IPS-18a (cell line): ENCODE data around the gene PHYHIPL.

Experiments used
- H3K27ac ChIP-seq: one replicate; pipeline ENCODE4 v1.5.1; 2013; ENCODE audit warnings: low read length
- H3K27me3 ChIP-seq: one replicate; pipeline ENCODE4 v1.6.1; 2013; ENCODE audit warnings: mild to moderate bottlenecking, low read length; ENCODE audit not compliant: control insufficient read depth, insufficient read depth
- H3K36me3 ChIP-seq: one replicate; pipeline ENCODE4 v1.6.1; 2013; ENCODE audit warnings: low read depth, low read length; ENCODE audit not compliant: control insufficient read depth
- H3K4me1 ChIP-seq: one replicate; pipeline ENCODE4 v1.6.1; 2013; ENCODE audit warnings: low read depth, low read length; ENCODE audit not compliant: control insufficient read depth
- H3K4me3 ChIP-seq: one replicate; pipeline ENCODE4 v1.5.1; 2013; ENCODE audit warnings: low read length
- H3K9ac ChIP-seq: one replicate; pipeline ENCODE4 v1.6.1; 2013; ENCODE audit warnings: mild to moderate bottlenecking, low read length, moderate library complexity
- H3K9me3 ChIP-seq: one replicate; pipeline ENCODE4 v1.6.1; 2013; ENCODE audit warnings: low read depth, low read length; ENCODE audit not compliant: control insufficient read depth

PHYHIPL gene

DNA sequence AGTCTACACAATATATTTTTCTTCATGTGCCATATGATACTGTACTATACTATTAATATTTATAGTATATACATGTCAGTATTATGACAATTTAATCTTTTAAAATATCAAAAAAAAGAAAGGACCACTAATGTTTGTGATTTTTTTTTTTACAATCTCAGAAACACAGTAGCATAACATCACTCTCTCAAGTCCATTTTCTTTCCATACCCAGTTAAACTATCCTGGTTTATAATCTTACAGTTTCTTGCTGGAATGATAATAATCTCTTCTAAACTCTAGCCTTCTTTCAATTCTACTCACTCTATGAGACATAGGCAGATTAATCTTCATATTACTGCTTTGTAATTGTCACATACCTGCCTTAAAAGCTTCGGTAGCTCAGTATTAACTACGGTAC, 8.9 kb upstream of the PHYHIPL start:
- no peak overlapping the region for H3K27ac ChIP-seq
- H3K9ac ChIP-seq: no peak overlapping the region
- H3K36me3 ChIP-seq: no peaks in the 10 kb centered on the region
- H3K27me3 ChIP-seq: no peaks in the 10 kb centered on the region
- no peaks in the 10 kb centered on the region for H3K4me1 ChIP-seq
- H3K9me3 ChIP-seq: no peaks in the 10 kb centered on the region
- H3K4me3 ChIP-seq: no peak overlapping the region

DNA sequence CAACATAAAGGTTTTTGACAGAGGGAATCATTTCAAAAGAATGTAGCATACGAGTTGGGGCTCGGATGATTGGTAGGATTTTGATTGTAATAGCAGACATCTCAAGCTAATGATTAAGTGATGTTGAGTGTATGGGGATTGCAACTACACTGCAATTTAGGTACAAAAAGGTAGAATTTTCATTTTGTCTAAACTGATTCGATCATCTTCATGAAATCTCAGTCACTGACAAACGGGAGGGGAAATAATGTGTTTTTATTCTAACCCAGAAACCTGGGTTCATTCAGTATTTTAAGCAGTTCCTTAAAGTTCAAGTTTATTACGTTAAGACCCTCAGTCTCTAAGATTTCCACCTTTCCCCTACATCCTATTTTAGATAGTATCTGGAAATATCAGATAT, 3.9 kb upstream of the PHYHIPL start:
- Histone ChIP-seq H3K27me3 (peaks cover 41% of the 10 kb centered on the region), H3K27ac (no peak overlapping the region), H3K4me1 (no peaks in the 10 kb centered on the region), H3K9me3 (no peaks in the 10 kb centered on the region), H3K9ac (no peak overlapping the region), H3K4me3 (no peak overlapping the region), H3K36me3 (no peaks in the 10 kb centered on the region)

DNA sequence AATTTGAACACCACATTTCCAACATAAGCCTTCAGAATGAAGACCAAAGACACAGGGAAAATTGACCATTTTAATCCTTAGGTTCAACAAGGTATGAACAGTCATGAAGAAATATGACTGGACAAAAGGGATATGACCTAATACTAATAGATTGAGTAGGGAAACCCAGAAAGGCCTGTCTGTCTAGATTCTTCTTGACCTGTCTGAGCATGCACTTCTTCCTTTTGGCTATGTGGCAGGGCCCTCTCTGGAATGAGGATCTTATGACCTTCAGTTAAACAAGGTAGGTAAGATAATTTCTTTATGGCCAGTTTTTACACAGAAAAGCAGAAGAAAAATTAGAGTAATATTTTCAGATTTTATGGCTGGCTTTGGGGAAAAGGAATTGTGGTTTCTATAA, 3.0 kb upstream of the PHYHIPL start:
- Histone ChIP-seq H3K9me3 (no peaks in the 10 kb centered on the region), H3K36me3 (no peaks in the 10 kb centered on the region), H3K4me3 (no peak overlapping the region), H3K9ac (no peak overlapping the region), H3K27ac (no peak overlapping the region), H3K27me3 (peaks cover 50% of the 10 kb centered on the region), H3K4me1 (no peaks in the 10 kb centered on the region)

DNA sequence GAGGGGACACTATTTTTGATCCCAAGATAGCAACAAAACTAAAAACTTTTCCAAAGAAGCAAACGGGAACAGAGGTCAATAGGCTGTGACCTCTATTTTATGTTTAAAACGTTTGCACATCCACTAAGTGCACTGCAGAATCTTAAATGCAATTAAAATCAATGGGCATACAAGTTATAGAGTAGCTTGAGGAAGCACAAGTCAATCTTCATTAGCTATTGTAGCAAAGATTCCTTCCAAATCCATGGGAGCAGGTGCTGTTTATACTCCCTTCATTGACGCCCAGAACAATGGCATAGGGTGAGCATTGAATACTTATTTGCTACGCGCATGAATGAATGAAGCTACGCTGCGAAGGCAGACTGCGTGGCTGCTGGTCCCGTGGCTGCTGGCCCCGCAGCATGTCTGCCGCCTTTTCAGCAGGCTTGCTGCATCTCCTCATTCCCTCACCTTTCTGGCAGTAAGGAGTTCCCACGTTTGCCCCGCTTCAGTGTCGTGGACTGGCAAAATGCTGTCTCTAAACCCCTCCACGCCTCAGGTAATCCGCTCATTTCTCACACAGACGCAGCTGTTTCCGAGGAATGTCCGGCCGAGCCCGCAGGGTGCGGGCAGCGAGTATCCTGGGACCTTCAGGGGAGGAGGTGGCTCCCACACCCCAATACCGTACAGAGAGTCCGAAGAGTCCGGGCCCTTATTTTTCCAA, 754 bp upstream of the PHYHIPL start:
- Histone ChIP-seq H3K4me1 (no peaks in the 10 kb centered on the region), H3K9me3 (no peaks in the 10 kb centered on the region), H3K27me3 (peaks cover 62% of the 10 kb centered on the region), H3K27ac (no peak overlapping the region), H3K9ac (no peak overlapping the region), H3K4me3 (peak overlapping the region; percentile 59), H3K36me3 (no peaks in the 10 kb centered on the region)

DNA sequence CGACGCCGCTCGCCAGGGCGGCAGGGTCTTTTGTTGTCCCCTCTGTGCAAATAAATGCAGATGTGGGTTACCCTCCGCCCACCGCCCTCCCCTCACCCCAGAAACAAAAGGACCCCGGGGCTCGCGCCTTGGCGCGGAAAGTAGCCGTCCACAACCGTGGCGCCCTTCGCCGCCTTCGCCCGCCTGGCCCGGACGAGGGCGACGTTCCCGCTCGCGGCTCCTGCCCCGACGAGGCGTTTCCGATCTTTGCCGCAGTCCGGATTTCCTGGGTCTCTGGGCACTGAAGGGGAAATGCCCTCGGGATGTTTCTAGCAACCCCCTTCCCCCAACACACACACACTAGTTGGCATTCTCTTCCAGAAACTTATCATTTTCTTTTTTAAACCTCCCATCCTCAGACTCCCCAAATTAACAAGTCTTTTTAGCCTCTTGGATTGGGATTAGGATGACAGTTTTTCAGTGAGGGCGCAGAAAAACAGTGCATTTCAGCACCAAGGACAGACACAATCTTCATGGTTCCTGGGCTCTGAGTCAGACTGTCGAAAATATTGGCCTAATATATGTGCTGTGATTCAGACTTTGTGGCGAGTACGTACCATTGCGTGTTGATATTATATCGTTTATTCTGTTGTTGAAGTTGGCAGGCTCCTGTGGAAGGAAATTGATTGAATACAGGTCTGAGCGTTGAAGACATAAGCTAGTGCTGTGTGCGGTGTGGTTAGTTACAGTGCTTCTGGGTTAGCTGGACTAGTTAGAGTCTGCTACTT, 771 bp downstream of the PHYHIPL start:
- Histone ChIP-seq H3K9me3 (no peaks in the 10 kb centered on the region), H3K27me3 (peaks cover 62% of the 10 kb centered on the region), H3K4me3 (peak overlapping the region; percentile 59), H3K36me3 (no peaks in the 10 kb centered on the region), H3K9ac (peak overlapping the region; percentile 38), H3K27ac (no peak overlapping the region), H3K4me1 (no peaks in the 10 kb centered on the region)

DNA sequence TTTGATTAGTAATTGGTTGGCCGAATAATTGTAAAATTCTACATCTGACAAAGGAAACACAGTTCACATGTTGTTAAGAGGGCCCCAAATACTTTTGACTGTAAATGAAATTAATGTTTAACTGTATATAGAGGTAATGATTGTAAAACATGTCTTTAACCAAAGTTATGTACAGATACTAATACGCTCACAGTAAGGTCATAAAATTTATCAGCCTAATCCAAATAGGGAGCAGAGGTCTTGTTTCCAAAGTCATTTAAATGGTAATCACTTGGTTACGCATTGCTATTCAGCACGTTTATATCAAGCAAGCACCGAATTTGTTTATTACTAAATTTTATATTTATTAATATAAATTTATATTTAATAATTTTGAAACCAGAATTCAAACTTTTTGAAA, 1.4 kb downstream of the PHYHIPL start:
- Histone ChIP-seq H3K9ac (no peak overlapping the region), H3K9me3 (no peaks in the 10 kb centered on the region), H3K4me3 (no peak overlapping the region), H3K27ac (no peak overlapping the region), H3K4me1 (no peaks in the 10 kb centered on the region), H3K36me3 (no peaks in the 10 kb centered on the region), H3K27me3 (peaks cover 62% of the 10 kb centered on the region)

DNA sequence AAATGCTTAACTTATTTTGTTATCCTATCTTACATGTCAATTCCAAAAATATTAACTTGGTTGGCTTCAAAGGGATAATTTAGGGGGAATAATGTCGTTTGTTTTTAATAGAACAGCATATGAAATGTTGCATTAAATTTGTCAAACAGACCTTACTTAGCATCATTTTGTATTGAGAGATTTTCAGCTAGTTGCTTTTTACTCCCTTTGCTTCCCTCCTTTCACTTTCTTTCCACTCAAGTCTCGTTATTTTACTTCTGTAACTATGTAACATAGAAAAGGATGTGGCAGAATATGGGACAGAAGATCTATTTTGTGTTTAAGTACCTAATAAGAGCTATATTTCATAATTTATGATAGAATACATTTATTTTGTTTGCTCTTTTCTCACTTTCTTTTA, 2.6 kb downstream of the PHYHIPL start:
- H3K27ac ChIP-seq: no peak overlapping the region
- H3K9me3 ChIP-seq: no peaks in the 10 kb centered on the region
- H3K27me3 ChIP-seq: peaks cover 55% of the 10 kb centered on the region
- H3K4me3 ChIP-seq: no peak overlapping the region
- H3K4me1 ChIP-seq: no peaks in the 10 kb centered on the region
- no peak overlapping the region for H3K9ac ChIP-seq
- no peaks in the 10 kb centered on the region for H3K36me3 ChIP-seq

DNA sequence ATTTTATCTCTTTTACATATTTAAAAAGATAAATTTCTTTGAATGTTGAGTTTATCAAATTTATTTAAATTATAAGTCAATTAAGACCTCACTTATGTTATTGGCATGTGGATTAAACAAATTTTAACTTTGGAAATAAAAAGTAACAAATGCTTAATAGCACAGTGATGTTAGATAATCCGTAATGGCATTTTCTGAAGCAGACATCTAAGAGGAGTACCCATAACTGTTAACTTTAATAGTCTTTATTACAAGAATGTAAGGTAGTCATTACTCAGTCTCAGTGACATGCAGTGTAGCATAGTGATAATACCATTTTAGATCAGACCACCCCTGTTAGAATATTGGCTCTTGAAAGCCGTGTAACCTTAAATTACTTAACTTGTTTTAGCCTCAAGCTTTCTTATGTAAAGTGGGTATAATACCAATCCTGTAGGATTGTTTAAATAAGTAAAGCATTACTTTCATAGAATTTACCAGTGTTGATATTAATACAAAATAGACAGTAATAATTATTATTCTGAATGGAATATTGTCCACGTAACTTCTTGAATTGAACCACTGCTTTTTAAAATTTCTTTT, 4.3 kb downstream of the PHYHIPL start:
- Histone ChIP-seq H3K27ac (no peak overlapping the region), H3K36me3 (no peaks in the 10 kb centered on the region), H3K9me3 (no peaks in the 10 kb centered on the region), H3K4me3 (no peak overlapping the region), H3K4me1 (no peaks in the 10 kb centered on the region), H3K27me3 (peaks cover 38% of the 10 kb centered on the region), H3K9ac (no peak overlapping the region)

DNA sequence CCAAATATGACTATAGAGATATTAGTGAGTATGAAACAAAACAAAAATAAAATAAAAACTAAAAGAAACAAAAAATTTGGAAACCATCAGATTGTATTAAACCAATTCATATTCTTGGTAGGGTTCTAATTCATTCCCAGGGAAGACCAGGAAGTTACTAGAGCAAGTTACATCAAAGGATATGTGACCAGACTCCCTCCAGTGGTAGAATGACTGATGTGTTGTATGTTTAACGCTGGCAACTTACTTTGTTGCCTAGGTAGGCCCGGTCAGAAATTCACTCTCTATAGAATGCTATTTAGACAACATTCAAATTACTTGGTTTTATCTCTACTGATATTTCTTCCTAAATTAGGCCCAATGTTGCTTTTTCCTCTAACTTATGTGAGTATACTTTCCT, 5.2 kb downstream of the PHYHIPL start:
- H3K27me3 ChIP-seq: peaks cover 29% of the 10 kb centered on the region
- H3K4me3 ChIP-seq: no peak overlapping the region
- H3K4me1 ChIP-seq: no peaks in the 10 kb centered on the region
- no peaks in the 10 kb centered on the region for H3K9me3 ChIP-seq
- no peak overlapping the region for H3K9ac ChIP-seq
- no peaks in the 10 kb centered on the region for H3K36me3 ChIP-seq
- no peak overlapping the region for H3K27ac ChIP-seq

DNA sequence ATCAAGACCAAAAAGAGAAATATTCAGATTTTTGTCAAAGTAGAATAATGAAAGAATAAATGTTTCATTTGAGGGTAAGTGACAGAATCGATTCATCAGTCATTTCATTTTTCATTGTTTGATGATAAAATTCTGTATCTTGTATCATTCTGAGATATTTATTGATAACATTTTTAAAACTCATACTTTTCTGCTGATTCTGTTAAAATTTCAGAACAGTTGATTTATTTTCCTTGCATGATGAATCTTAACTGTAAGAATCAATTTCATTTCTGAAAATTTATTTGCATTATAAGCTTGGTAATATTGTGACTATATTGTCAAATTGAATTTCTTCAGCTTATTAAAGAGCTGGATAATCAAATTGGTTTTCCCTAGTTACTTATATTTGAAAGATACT, 13.9 kb downstream of the PHYHIPL start:
- Histone ChIP-seq H3K27ac (no peak overlapping the region), H3K9me3 (no peaks in the 10 kb centered on the region), H3K27me3 (no peaks in the 10 kb centered on the region), H3K9ac (no peak overlapping the region), H3K4me1 (no peaks in the 10 kb centered on the region), H3K36me3 (no peaks in the 10 kb centered on the region), H3K4me3 (no peak overlapping the region)

DNA sequence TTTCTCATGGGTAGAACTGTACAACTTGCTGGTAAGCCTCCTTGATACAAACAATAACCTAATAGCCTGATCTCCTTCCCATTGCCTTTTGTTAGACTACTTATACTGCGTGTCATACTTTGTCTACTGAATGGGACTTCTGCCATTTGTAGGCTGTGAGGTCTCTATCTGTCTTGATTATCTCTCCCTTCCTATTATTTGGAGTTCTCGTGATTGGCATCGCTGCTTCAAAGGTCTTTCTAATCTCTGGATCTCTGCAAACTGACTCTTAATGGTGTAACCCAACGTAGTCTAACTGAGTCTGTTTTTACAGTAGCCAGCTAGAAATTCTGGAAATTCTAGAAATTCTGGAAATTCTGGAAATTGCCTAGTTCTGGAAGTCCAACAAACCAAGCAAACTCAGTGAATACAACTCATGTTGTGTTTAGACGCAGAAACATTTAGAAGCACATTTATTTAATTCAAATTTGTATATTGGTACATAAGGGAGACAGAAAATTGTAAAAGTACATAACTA, 29.8 kb downstream of the PHYHIPL start:
- H3K36me3 ChIP-seq: no peaks in the 10 kb centered on the region
- H3K4me1 ChIP-seq: peaks cover 9% of the 10 kb centered on the region
- no peak overlapping the region for H3K9ac ChIP-seq
- no peaks in the 10 kb centered on the region for H3K27me3 ChIP-seq
- H3K4me3 ChIP-seq: no peak overlapping the region
- no peaks in the 10 kb centered on the region for H3K9me3 ChIP-seq
- no peak overlapping the region for H3K27ac ChIP-seq
